DOHH2 (cell line): Measurements from ENCODE around the gene DPP8.
A peak's percentile ranks its signal among the peaks of the same experiment; 100 is the strongest.

Experiments used
- H3F3A ChIP-seq: fragments of 200-600 bp; sonication (generic), shearing (Covaris generic); 2 replicates; pipeline ENCODE4 v1.6.0; 2016; ENCODE audit warnings: antibody characterized with exemption, mild to moderate bottlenecking; ENCODE audit not compliant: control insufficient read depth, insufficient read depth
- H3K27ac ChIP-seq: fragments of 200-600 bp; sonication (generic); 2 replicates; pipeline ENCODE4 v1.5.1; 2014; ENCODE audit warnings: low read depth, mild to moderate bottlenecking, low read length, moderate library complexity
- H3K27me3 ChIP-seq: fragments of 200-600 bp; sonication (generic); 2 replicates; pipeline ENCODE4 v1.6.1; 2014; ENCODE audit warnings: mild to moderate bottlenecking, low read length, mixed read lengths; ENCODE audit not compliant: control insufficient read depth
- H3K36me3 ChIP-seq: fragments of 200-600 bp; sonication (generic); 2 replicates; pipeline ENCODE4 v1.6.1; 2014; ENCODE audit warnings: mild to moderate bottlenecking, low read length, moderate library complexity, mixed read lengths; ENCODE audit not compliant: control insufficient read depth
- H3K4me1 ChIP-seq: fragments of 200-600 bp; sonication (generic); 2 replicates; pipeline ENCODE4 v1.6.1; 2014; ENCODE audit warnings: mild to moderate bottlenecking, low read length, mixed read lengths; ENCODE audit not compliant: control insufficient read depth
- H3K4me2 ChIP-seq: fragments of 200-600 bp; sonication (generic); 2 replicates; pipeline ENCODE4 v1.6.0; 2014; ENCODE audit warnings: mild to moderate bottlenecking, low read length, moderate library complexity
- H3K4me3 ChIP-seq: fragments of 200-600 bp; sonication (generic); 2 replicates; pipeline ENCODE4 v1.5.1; 2014; ENCODE audit warnings: mild to moderate bottlenecking, low read length, mixed read lengths
- H3K79me2 ChIP-seq: fragments of 200-600 bp; sonication (generic); 2 replicates; pipeline ENCODE4 v1.6.1; 2014; ENCODE audit warnings: mild to moderate bottlenecking, low read length, mixed read lengths; ENCODE audit not compliant: control insufficient read depth
- H3K9me2 ChIP-seq: fragments of 200-600 bp; sonication (generic); replicated peaks from 2 replicates; pipeline ENCODE4 v1.6.1; 2014; ENCODE audit warnings: mild to moderate bottlenecking, low read length, mixed read lengths; ENCODE audit not compliant: control insufficient read depth
- H3K9me3 ChIP-seq: fragments of 200-600 bp; sonication (generic); 2 replicates; pipeline ENCODE4 v1.6.1; 2014; ENCODE audit warnings: antibody characterized with exemption, low read length, mixed read lengths; ENCODE audit not compliant: control insufficient read depth, insufficient read depth
- H4K20me1 ChIP-seq: fragments of 200-600 bp; sonication (generic); 2 replicates; pipeline ENCODE4 v1.6.0; 2014; ENCODE audit warnings: low read depth, mild to moderate bottlenecking, antibody characterized with exemption, low read length, moderate library complexity; ENCODE audit not compliant: control insufficient read depth, insufficient read depth
- EZH2phosphoT487 ChIP-seq: fragments of 200-600 bp; sonication (generic); IDR thresholded peaks from 2 replicates; pipeline ENCODE4 v1.6.1; 2017; ENCODE audit warnings: borderline replicate concordance, mild to moderate bottlenecking, antibody characterized with exemption, low read length, moderate library complexity, mixed read lengths
- TF ChIP-seq, protein P1 (sequence below): fragments of 200-600 bp; sonication (generic); IDR thresholded peaks from one replicate; pipeline ENCODE4 v1.5.1; 2014; ENCODE audit warnings: antibody characterized with exemption, mild to moderate bottlenecking, low read depth, low read length; ENCODE audit not compliant: poor library complexity, severe bottlenecking

Gene DPP8

DNA sequence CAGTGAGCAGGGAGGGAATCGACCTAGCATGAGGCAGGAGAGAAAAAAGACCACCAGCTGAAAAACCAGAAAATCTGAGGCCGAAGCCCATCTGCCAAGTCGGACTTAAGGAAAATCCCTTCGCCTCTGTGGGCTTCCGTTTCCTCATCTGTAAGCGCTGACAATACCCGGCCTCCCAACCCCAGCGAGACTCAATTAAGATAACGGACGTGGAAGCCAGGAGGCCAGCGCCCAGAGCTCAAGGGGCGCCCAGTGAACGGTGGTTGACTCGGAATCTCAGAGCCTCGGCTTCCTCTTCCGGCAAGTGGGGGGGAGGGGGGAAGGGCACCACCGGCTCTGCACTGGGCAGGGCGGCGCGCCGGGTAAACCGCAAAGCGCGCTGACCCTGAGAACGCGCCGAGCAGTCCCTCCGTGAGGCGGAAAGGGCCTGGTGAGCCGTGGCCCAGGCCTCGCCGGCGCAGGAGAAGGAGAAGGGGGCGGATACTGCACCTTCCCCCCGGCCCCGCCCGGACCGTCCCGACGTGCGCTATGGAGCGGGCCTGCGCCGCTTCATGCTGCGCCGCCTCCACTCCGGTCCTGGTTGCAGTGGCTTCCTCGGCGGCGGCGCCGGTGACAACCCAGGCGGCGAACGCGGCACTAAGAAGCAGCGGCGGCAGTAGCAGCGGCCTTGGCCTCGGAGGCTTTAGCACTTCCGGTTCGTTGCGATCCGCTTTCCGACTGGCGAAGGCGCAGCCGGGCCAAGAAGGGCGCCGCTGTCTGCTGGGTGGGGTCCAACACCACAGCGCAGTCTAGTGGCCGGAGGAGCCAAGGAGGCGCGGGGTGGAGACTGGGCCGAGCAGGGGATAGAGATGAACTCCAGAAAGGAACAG, at the start of gene DPP8:
Gene DPP8 (minus strand): TSS at position 693 of the 869 bp plus-strand sequence. CDS start 5,136 bp downstream, outside the sequence.
- Histone ChIP-seq H3K4me1 (peaks cover 25% of the 10 kb centered on the region), H3K4me3 (peak within 1 kb of the TSS; percentile 99), H3K79me2 (peaks cover 49% of the 10 kb centered on the region), H3K36me3 (peaks cover 46% of the 10 kb centered on the region), H3K4me2 (peak within 1 kb of the TSS; percentile 98), H3K27ac (peak within 1 kb of the TSS; percentile 93), H3K27me3 (no peaks in the 10 kb centered on the region), H3F3A (peaks cover 9% of the 10 kb centered on the region; the same call in 1 of the 2 replicates), H3K9me3 (no peaks in the 10 kb centered on the region), H4K20me1 (peaks cover 8% of the 10 kb centered on the region), H3K9me2 (no peaks in the 10 kb centered on the region)
- TF ChIP-seq, protein P1, sequence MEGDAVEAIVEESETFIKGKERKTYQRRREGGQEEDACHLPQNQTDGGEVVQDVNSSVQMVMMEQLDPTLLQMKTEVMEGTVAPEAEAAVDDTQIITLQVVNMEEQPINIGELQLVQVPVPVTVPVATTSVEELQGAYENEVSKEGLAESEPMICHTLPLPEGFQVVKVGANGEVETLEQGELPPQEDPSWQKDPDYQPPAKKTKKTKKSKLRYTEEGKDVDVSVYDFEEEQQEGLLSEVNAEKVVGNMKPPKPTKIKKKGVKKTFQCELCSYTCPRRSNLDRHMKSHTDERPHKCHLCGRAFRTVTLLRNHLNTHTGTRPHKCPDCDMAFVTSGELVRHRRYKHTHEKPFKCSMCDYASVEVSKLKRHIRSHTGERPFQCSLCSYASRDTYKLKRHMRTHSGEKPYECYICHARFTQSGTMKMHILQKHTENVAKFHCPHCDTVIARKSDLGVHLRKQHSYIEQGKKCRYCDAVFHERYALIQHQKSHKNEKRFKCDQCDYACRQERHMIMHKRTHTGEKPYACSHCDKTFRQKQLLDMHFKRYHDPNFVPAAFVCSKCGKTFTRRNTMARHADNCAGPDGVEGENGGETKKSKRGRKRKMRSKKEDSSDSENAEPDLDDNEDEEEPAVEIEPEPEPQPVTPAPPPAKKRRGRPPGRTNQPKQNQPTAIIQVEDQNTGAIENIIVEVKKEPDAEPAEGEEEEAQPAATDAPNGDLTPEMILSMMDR = peak; percentile 98
- no peak for TF ChIP-seq EZH2phosphoT487

DNA sequence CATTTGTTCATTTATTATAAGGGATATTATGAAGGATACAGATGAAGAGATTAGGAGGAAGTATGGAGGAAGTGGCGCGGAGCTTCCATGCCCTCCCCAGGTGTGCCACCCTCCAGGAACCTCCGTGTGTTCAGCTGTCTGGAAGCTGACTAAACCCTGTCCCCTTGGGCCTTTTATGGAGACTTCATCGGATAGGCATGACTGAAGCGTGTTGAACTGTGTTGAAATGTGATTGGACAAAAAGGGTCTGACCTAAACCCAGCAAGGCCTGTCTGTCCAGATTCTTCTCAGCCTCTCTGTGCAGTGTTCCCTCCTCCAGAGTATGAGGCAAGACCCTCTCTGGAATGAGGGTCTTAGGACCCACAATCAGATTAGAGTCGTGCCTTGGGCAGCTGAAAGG, 44.4 kb upstream of the DPP8 start:
- Histone ChIP-seq H3K4me3 (no peak overlapping the region), H3K9me2 (no peaks in the 10 kb centered on the region), H3K4me2 (no peak overlapping the region), H3K9me3 (no peaks in the 10 kb centered on the region), H3K27ac (no peak overlapping the region), H4K20me1 (no peaks in the 10 kb centered on the region), H3K27me3 (no peaks in the 10 kb centered on the region), H3K36me3 (peaks cover 82% of the 10 kb centered on the region), H3K4me1 (no peaks in the 10 kb centered on the region), H3F3A (no peaks in the 10 kb centered on the region), H3K79me2 (no peaks in the 10 kb centered on the region)
- TF ChIP-seq EZH2phosphoT487 = no peak
- TF ChIP-seq, protein P1 = no peak

DNA sequence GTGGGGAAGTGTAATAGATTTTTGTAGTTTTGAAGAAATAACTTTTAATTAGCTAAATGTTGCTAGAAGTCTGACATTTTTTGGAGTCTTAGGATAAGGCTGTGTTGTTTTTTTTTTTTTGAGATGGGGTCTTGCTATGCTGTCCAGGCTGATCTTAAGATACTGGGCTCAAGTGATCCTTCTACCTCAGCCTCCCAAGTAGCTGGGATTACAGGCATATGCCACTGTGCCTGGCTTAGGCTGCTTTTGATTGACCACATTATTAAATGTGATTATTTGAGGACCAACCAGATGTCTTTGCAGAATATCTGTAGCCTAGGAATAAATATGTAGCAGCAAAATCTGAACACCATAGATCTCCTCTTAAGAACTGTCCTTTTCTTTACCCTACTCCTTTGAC, 42.5 kb upstream of the DPP8 start:
- H3K9me3 ChIP-seq = no peaks in the 10 kb centered on the region
- peaks cover 83% of the 10 kb centered on the region for H3K36me3 ChIP-seq
- H3F3A ChIP-seq = no peaks in the 10 kb centered on the region

More for the DNA sequence above, 42.5 kb upstream of the DPP8 start:
- H3K27me3 ChIP-seq = no peaks in the 10 kb centered on the region
- no peaks in the 10 kb centered on the region for H4K20me1 ChIP-seq
- H3K4me1 ChIP-seq = no peaks in the 10 kb centered on the region
- no peaks in the 10 kb centered on the region; the same call in 1 of the 2 replicates for H3K79me2 ChIP-seq
- no peaks in the 10 kb centered on the region for H3K9me2 ChIP-seq
- no peak overlapping the region for H3K4me2 ChIP-seq
- TF ChIP-seq, protein P1 = no peak
- TF ChIP-seq EZH2phosphoT487 = no peak
- H3K4me3 ChIP-seq = no peak overlapping the region
- H3K27ac ChIP-seq = no peak overlapping the region
